ENCODE data around the gene ARHGAP20.

DNA sequence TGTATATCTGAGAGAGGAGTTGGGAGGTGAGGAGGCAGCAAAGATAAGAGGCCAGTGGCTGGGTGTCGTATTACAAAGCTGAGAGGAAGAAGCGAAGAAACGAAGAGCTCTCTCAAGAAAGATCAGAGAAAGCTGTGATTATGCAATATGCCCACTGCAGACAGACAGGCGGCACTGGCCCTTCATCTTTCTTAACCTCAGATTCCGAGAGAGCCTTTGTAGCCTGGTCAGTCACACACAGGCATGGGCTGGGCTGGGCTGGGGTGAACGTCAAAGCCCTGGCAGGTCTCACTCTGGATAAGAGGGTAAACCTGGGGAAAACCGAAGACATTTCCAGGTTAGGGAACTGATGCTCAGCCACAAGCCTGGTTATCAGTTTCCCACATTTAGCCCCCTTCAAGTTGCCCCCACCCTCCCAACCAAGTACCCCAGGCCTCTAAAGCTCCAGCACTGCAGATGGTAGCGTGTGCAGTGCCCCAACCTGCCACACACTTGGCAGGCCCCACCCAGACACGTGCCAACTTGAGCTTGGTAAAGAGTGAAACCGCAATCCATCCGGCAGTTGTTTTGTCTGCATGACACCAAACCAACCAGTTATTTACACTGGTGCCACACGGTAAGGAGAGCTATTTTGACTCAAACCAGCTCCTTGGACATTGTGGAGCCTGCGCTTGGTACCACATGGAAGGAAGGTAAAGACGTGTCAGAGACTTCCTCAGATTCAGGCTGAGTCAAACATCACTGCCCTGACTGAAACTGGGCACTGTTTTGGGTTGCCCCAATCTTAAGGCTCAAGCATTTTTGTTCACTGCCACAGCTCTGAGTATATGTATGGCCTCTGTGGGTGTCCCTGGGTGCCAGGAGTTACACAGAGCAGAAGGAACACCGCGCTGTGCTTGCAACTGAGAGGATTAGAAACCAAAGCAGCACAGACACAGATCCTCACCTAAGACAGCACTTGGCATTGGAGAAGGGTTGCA lies 146.6 kb downstream of the ARHGAP20 start:
- TF ChIP-seq, protein P1, sequence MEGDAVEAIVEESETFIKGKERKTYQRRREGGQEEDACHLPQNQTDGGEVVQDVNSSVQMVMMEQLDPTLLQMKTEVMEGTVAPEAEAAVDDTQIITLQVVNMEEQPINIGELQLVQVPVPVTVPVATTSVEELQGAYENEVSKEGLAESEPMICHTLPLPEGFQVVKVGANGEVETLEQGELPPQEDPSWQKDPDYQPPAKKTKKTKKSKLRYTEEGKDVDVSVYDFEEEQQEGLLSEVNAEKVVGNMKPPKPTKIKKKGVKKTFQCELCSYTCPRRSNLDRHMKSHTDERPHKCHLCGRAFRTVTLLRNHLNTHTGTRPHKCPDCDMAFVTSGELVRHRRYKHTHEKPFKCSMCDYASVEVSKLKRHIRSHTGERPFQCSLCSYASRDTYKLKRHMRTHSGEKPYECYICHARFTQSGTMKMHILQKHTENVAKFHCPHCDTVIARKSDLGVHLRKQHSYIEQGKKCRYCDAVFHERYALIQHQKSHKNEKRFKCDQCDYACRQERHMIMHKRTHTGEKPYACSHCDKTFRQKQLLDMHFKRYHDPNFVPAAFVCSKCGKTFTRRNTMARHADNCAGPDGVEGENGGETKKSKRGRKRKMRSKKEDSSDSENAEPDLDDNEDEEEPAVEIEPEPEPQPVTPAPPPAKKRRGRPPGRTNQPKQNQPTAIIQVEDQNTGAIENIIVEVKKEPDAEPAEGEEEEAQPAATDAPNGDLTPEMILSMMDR (IDR thresholded peaks at IDR 0.05 in 4 of 5, conservative IDR thresholded peaks at IDR 0.05 in 1 of 5) = no peak
- no peak for TF ChIP-seq POLR2A (IDR thresholded peaks at IDR 0.05)
